Karpas-422 (cell line): ENCODE results near the gene RBM47. TPM values are rescaled to one million over a fixed set of nuclear protein-coding genes. Genes with fewer than 3 reads are reported as not detected.
"Not testable (repeated sequence)": the region's sequence is repeated elsewhere in the genome, so short reads cannot be mapped to it uniquely, and the experiment has no call there.

ENCODE experiments used
- DNase-seq: peaks from one replicate; pipeline ENCODE4 v3.0.0-alpha.2; 2015
- H2AFZ ChIP-seq: fragments of 200-600 bp; sonication (generic); 2 replicates; pipeline ENCODE4 v1.6.1; 2014; ENCODE audit warnings: antibody characterized with exemption, low read length, mixed read lengths
- H3K27ac ChIP-seq: fragments of 200-600 bp; sonication (generic); 2 replicates; pipeline ENCODE4 v1.5.1; 2014; ENCODE audit warnings: mild to moderate bottlenecking, low read length, moderate library complexity
- H3K27me3 ChIP-seq: fragments of 200-600 bp; sonication (generic); 2 replicates; pipeline ENCODE4 v1.6.1; 2014; ENCODE audit warnings: low read length, mixed read lengths
- H3K36me3 ChIP-seq: fragments of 200-600 bp; sonication (generic); 2 replicates; pipeline ENCODE4 v1.6.1; 2014; ENCODE audit warnings: low read length, mixed read lengths; ENCODE audit not compliant: insufficient read depth
- H3K4me1 ChIP-seq: fragments of 200-600 bp; sonication (generic); 2 replicates; pipeline ENCODE4 v1.6.1; 2014; ENCODE audit warnings: mild to moderate bottlenecking, low read length, mixed read lengths
- H3K4me2 ChIP-seq: fragments of 200-600 bp; sonication (generic); 2 replicates; pipeline ENCODE4 v1.6.1; 2014; ENCODE audit warnings: low read length, low read depth, mild to moderate bottlenecking; ENCODE audit not compliant: poor library complexity, severe bottlenecking
- H3K4me3 ChIP-seq: fragments of 200-600 bp; sonication (generic); 2 replicates; pipeline ENCODE4 v1.5.1; 2014; ENCODE audit warnings: mild to moderate bottlenecking, antibody characterized with exemption, low read length, mixed read lengths
- H3K79me2 ChIP-seq: fragments of 200-600 bp; sonication (generic); 2 replicates; pipeline ENCODE4 v1.6.1; 2014; ENCODE audit warnings: mild to moderate bottlenecking, low read length, mixed read lengths
- H3K9ac ChIP-seq: fragments of 200-600 bp; sonication (generic); 2 replicates; pipeline ENCODE4 v1.6.0; 2014; ENCODE audit warnings: low read length
- H3K9me2 ChIP-seq: fragments of 200-600 bp; sonication (generic), shearing (Covaris generic); replicated peaks from 2 replicates; pipeline ENCODE4 v1.6.0; 2014; ENCODE audit warnings: mild to moderate bottlenecking, low read length, moderate library complexity; ENCODE audit not compliant: insufficient read depth
- H3K9me3 ChIP-seq: fragments of 300-700, 200-600 bp; sonication (generic); 2 replicates; pipeline ENCODE4 v1.6.1; 2014; ENCODE audit warnings: low read length, mixed read lengths
- H4K20me1 ChIP-seq: fragments of 200-600 bp; sonication (generic); 2 replicates; pipeline ENCODE4 v1.6.1; 2014; ENCODE audit warnings: mild to moderate bottlenecking, antibody characterized with exemption, low read length, low read depth; ENCODE audit not compliant: insufficient read depth
- total RNA-seq: library from RNA; depleted of rRNA; stranded (reverse); fragments of >200 nt; shearing (Covaris generic); gene quantifications from 2 replicates; pipeline ENCODE4 v1.2.3, GENCODE V29; 2014; ENCODE audit warnings: low replicate concordance

RBM47 gene
- total RNA-seq, 1 experiment from 2014 or later: not detected

- no peaks in the 10 kb centered on the region for H3K9me2 ChIP-seq
- no peaks in the 10 kb centered on the region for H3K9me3 ChIP-seq
- no peak overlapping the region for H3K9ac ChIP-seq
- no peaks in the 10 kb centered on the region for H4K20me1 ChIP-seq
- H3K4me1 ChIP-seq: no peaks in the 10 kb centered on the region
- no peak overlapping the region for H3K4me3 ChIP-seq
- no peak overlapping the region for H2AFZ ChIP-seq
- no peak overlapping the region for H3K4me2 ChIP-seq
- DNase-seq: no peak
- no peak overlapping the region for H3K27ac ChIP-seq
- no peaks in the 10 kb centered on the region for H3K36me3 ChIP-seq
- no peaks in the 10 kb centered on the region for H3K79me2 ChIP-seq
- no peaks in the 10 kb centered on the region for H3K27me3 ChIP-seq
Measured at GRCh38 chr4:40439519-40439918, 190.1 kb downstream of the RBM47 start.

GRCh38 chr4:40438384-40439026 lies 191.2 kb downstream of the RBM47 start:
- Histone ChIP-seq H3K9me2 (no peaks in the 10 kb centered on the region), H3K4me2 (no peak overlapping the region), H4K20me1 (no peaks in the 10 kb centered on the region), H2AFZ (no peak overlapping the region), H3K9me3 (no peaks in the 10 kb centered on the region), H3K9ac (no peak overlapping the region), H3K27ac (no peak overlapping the region), H3K4me3 (no peak overlapping the region), H3K27me3 (no peaks in the 10 kb centered on the region), H3K4me1 (no peaks in the 10 kb centered on the region), H3K36me3 (no peaks in the 10 kb centered on the region), H3K79me2 (no peaks in the 10 kb centered on the region)
- DNase-seq: no peak

GRCh38 chr4:40437741-40438383 lies 191.8 kb downstream of the RBM47 start:
- Histone ChIP-seq H3K4me2 (no peak overlapping the region), H3K9me2 (no peaks in the 10 kb centered on the region), H3K27ac (no peak overlapping the region), H3K27me3 (no peaks in the 10 kb centered on the region), H3K4me1 (no peaks in the 10 kb centered on the region), H3K36me3 (no peaks in the 10 kb centered on the region), H2AFZ (no peak overlapping the region), H3K79me2 (no peaks in the 10 kb centered on the region), H4K20me1 (no peaks in the 10 kb centered on the region), H3K9ac (no peak overlapping the region), H3K4me3 (no peak overlapping the region), H3K9me3 (no peaks in the 10 kb centered on the region)
- no peak for DNase-seq

GRCh38 chr4:40435306-40435705 lies 194.4 kb downstream of the RBM47 start:
- H3K36me3 ChIP-seq, H4K20me1 ChIP-seq, H3K9me3 ChIP-seq, DNase-seq, H3K4me1 ChIP-seq, H3K9me2 ChIP-seq, H3K9ac ChIP-seq, H3K4me2 ChIP-seq, H3K4me3 ChIP-seq, H3K27me3 ChIP-seq, H3K27ac ChIP-seq, H2AFZ ChIP-seq, H3K79me2 ChIP-seq: not testable (repeated sequence)

GRCh38 chr4:40434126-40434687 lies 195.5 kb downstream of the RBM47 start:
- H3K4me2 ChIP-seq: no peak overlapping the region
- no peaks in the 10 kb centered on the region for H3K4me1 ChIP-seq
- no peak for DNase-seq
- no peaks in the 10 kb centered on the region for H4K20me1 ChIP-seq
- no peaks in the 10 kb centered on the region for H3K36me3 ChIP-seq
- H3K9me3 ChIP-seq: no peaks in the 10 kb centered on the region
- H3K79me2 ChIP-seq: no peaks in the 10 kb centered on the region
- H3K4me3 ChIP-seq: no peak overlapping the region
- H3K9ac ChIP-seq: no peak overlapping the region
- no peaks in the 10 kb centered on the region for H3K27me3 ChIP-seq
- no peak overlapping the region for H2AFZ ChIP-seq
- H3K9me2 ChIP-seq: no peaks in the 10 kb centered on the region
- H3K27ac ChIP-seq: no peak overlapping the region

- Histone ChIP-seq H3K79me2 (no peaks in the 10 kb centered on the region), H3K9me3 (no peaks in the 10 kb centered on the region), H3K27ac (no peak overlapping the region), H3K4me1 (no peaks in the 10 kb centered on the region), H3K27me3 (no peaks in the 10 kb centered on the region), H4K20me1 (no peaks in the 10 kb centered on the region), H3K9ac (no peak overlapping the region), H3K4me3 (no peak overlapping the region), H3K36me3 (no peaks in the 10 kb centered on the region), H3K9me2 (no peaks in the 10 kb centered on the region), H2AFZ (no peak overlapping the region), H3K4me2 (no peak overlapping the region)
- no peak for DNase-seq
Measured at GRCh38 chr4:40432504-40432903, 197.2 kb downstream of the RBM47 start.

GRCh38 chr4:40427871-40428270 lies 201.8 kb downstream of the RBM47 start:
- H4K20me1 ChIP-seq, H2AFZ ChIP-seq: not testable (repeated sequence)

GRCh38 chr4:40427128-40427527 lies 202.5 kb downstream of the RBM47 start:
- DNase-seq: no peak
- no peaks in the 10 kb centered on the region for H3K79me2 ChIP-seq
- no peak overlapping the region for H2AFZ ChIP-seq
- H3K9me2 ChIP-seq: no peaks in the 10 kb centered on the region
- H3K9me3 ChIP-seq: no peaks in the 10 kb centered on the region
- H3K27ac ChIP-seq: no peak overlapping the region
- no peaks in the 10 kb centered on the region for H3K36me3 ChIP-seq
- no peak overlapping the region for H3K4me3 ChIP-seq
- no peak overlapping the region for H3K9ac ChIP-seq
- no peaks in the 10 kb centered on the region for H3K4me1 ChIP-seq
- H4K20me1 ChIP-seq: no peaks in the 10 kb centered on the region
- no peaks in the 10 kb centered on the region for H3K27me3 ChIP-seq
- no peak overlapping the region for H3K4me2 ChIP-seq

More at GRCh38 chr4:40427871-40428270, 201.8 kb downstream of the RBM47 start:
- not testable (repeated sequence) for H3K9me2 ChIP-seq, DNase-seq, H3K9ac ChIP-seq, H3K27me3 ChIP-seq, H3K4me2 ChIP-seq, H3K27ac ChIP-seq, H3K4me3 ChIP-seq, H3K36me3 ChIP-seq, H3K4me1 ChIP-seq, H3K9me3 ChIP-seq, H3K79me2 ChIP-seq
